ENCODE measurements around the gene EMP2. TPM values are rescaled to one million over a fixed set of nuclear protein-coding genes. Genes with fewer than 3 reads are reported as not detected.

EMP2 gene
- polyA plus RNA-seq, 1 donor, result 17.0 TPM

DNA sequence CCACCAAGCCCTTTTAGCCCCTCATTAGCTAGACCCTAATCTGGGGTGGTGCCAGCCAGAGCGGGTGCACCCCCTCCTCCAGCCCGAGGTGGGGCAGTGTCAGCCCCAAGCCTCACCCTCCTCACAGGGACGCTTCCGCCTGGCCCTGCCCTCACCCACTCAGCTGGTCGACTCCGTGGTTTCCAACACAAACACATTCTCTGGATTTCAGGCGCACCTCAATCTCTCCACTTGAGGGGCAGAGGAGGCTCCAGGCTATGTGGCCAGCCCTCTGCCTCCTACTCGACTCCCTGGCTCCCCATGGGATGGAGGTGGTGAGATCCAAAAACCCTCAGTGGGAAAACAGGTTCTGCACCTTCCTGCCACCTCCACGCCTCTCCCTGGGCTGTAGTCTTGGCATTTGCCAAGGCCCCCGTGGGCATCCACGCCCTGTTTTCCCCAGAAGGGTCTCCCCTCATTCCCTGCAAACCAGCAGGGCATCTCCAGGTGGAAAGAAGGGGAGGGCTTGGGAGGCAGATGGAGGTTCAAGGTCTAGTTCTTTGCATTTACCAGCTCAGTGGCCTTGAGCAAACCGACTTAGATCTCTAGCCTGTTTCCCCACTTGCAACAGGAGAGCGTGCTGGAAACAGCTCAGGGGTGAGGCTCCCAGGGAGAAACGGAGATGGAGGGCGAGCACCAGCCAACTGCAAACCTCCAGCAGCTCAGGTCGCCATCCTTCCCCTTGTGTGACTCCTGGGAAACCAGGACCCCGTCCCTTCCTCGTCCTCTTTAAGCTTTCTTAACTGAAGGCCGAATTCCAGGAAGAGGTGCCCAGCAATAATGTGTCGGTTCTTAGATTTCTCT lies 1.7 kb downstream of the EMP2 start:
- no CpG with 5 or more reads among the region's 20 CpGs for WGBS (ENCODE audit: insufficient coverage, low lambda C conversion rate)
- peak in 1 of 2 donors; percentile 55 for DNase-seq
- peaks cover 2% of the 10 kb centered on the region for H3K27me3 ChIP-seq (ENCODE audit: control insufficient read depth, insufficient read depth, low read length)
- peak overlapping the region; percentile 21 for H3K27ac ChIP-seq (ENCODE audit: low read length)
- H3K4me1 ChIP-seq (ENCODE audit: control insufficient read depth, insufficient read depth, low read length), result peaks cover 14% of the 10 kb centered on the region
- H3K36me3 ChIP-seq (ENCODE audit: control insufficient read depth, insufficient read depth, low read length), result no peaks in the 10 kb centered on the region
- no peaks in the 10 kb centered on the region for H3K9me3 ChIP-seq (ENCODE audit: control insufficient read depth, low read depth, low read length)
- no peak overlapping the region for H3K4me3 ChIP-seq (ENCODE audit: low read length)

DNA sequence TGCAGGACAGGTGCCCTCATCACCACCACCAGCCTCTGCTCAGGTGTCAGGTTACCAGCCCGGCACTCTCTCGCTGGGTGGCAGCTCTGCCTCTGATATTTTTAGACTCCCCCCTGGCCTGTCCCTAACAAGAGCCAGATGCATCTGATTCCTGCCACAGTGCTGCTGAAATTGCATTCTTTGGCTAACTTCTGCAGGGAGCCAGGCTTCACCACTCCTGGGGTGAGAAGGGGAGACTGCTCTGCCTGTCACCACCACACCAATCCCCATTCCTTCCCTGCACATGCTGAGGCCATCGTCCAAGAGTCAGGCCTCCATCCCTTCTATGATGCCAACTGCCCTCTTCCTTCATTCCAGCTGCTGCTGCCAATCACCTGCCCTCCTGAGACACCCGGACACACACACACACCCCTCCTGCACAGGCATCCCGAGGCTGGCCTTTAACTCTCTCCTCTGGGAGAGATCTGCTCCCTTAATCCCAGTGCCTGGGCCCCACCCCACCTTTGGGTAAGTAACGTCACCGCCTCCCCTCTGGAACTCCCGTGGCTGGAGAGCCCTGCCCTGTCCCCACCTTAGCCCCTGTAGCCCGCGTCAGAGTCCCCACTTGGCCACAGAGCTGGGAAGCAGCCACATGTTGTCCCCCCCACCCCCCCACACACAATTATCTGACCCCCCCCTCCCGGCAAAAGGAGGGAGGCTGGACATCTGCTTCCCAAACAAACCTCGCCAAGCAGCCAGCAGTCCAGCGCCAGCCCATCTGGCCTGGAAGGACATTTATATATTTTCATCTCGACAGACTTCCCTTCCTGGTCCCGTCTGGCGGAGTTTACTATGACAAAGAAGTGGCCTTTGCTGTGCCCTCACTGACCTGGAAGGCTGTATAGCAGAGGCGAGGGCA lies 2.8 kb downstream of the EMP2 start:
- peaks cover 14% of the 10 kb centered on the region for H3K4me1 ChIP-seq (ENCODE audit: control insufficient read depth, insufficient read depth, low read length)
- no peak for DNase-seq
- H3K27me3 ChIP-seq (ENCODE audit: control insufficient read depth, insufficient read depth, low read length), result no peaks in the 10 kb centered on the region
- H3K27ac ChIP-seq (ENCODE audit: low read length), result no peak overlapping the region
- no peaks in the 10 kb centered on the region for H3K9me3 ChIP-seq (ENCODE audit: control insufficient read depth, low read depth, low read length)
- no peak overlapping the region for H3K4me3 ChIP-seq (ENCODE audit: low read length)
- WGBS (ENCODE audit: insufficient coverage, low lambda C conversion rate), result no CpG with 5 or more reads among the region's 17 CpGs
- no peaks in the 10 kb centered on the region for H3K36me3 ChIP-seq (ENCODE audit: control insufficient read depth, insufficient read depth, low read length)

DNA sequence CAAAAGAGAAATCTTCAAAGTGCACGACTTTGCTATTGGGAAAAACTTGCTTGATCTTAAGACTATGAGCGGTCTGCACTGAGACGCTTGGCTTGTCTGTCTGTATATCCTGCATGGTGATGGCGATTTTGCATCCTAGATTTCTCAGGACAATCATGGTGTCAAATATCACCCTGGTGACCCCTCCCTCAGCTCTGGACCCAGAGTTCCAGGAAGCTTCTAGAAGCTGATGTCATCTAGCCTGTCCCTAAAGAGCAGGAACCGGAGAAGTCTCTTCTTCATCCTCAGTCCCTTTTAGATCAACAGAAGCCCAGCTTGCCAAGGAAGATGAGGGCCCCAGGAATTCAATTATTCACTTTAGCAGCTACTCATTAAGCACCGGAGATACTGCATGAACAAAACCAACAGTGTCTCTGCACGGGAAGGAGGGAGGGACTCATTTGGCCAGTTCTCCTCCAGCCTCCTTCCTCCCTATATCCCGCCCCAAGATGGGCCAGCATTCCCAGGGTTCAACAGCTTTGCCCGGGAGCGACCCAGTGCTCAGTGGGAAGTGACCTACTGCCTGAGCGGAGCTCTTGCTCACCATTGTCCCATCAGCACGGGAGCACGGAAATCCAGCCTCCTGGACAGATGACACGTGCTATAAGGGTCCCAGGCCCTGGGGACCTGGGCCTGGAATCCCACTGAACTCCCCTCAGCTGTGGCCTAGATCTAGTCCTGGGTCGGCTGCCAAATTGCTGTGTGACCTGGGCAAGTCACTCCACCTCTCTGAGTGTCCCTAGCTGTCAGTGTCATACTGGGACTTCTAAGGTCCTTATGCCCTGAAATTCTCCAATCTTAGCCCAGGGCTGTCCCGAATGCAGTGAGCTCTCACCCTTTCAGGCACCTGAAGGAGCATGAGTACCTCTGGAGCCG lies 3.8 kb downstream of the EMP2 start:
- no peak for DNase-seq
- no peaks in the 10 kb centered on the region for H3K9me3 ChIP-seq (ENCODE audit: control insufficient read depth, low read depth, low read length)
- H3K36me3 ChIP-seq (ENCODE audit: control insufficient read depth, insufficient read depth, low read length), result no peaks in the 10 kb centered on the region
- H3K27me3 ChIP-seq (ENCODE audit: control insufficient read depth, insufficient read depth, low read length), result no peaks in the 10 kb centered on the region
- WGBS (ENCODE audit: insufficient coverage, low lambda C conversion rate), result no CpG with 5 or more reads among the region's 17 CpGs
- no peak overlapping the region for H3K27ac ChIP-seq (ENCODE audit: low read length)
- peaks cover 14% of the 10 kb centered on the region for H3K4me1 ChIP-seq (ENCODE audit: control insufficient read depth, insufficient read depth, low read length)
- no peak overlapping the region for H3K4me3 ChIP-seq (ENCODE audit: low read length)

DNA sequence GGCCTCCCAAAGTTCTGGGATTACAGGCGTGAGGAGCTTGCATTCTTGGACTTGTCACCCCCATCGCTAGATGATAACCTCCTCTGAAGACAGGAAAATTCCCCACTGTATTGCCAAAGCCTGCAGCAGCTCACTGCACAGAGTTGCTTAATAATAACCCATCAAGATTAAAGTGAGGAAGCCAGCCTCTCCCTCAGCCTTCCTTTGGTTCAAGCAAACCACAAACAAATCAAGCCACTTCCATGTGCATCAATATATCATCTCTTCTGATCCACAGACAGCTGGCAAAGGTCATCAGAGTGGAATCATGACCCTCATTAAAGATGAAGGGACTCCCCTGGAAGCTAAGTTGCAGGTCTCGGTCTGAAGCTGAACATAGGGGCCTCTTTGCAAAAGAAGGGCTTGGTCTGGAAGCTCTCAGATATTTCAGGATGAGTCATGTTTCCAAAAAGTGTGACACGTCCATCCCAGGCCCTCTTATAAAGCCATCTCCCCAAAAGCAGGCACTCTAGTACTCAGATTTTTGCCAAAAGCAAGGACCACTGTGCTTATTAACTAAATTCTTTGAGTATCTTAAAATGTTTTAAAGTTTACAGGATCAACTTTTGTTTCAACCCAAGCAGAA lies 4.8 kb downstream of the EMP2 start:
- Histone ChIP-seq H3K4me3 (ENCODE audit: low read length) (no peak overlapping the region), H3K27ac (ENCODE audit: low read length) (no peak overlapping the region), H3K36me3 (ENCODE audit: control insufficient read depth, insufficient read depth, low read length) (no peaks in the 10 kb centered on the region), H3K4me1 (ENCODE audit: control insufficient read depth, insufficient read depth, low read length) (peaks cover 14% of the 10 kb centered on the region), H3K9me3 (ENCODE audit: control insufficient read depth, low read depth, low read length) (no peaks in the 10 kb centered on the region), H3K27me3 (ENCODE audit: control insufficient read depth, insufficient read depth, low read length) (no peaks in the 10 kb centered on the region)
- DNase-seq, result no peak
- WGBS (ENCODE audit: insufficient coverage, low lambda C conversion rate), result no CpG with 5 or more reads among the region's 4 CpGs

DNA sequence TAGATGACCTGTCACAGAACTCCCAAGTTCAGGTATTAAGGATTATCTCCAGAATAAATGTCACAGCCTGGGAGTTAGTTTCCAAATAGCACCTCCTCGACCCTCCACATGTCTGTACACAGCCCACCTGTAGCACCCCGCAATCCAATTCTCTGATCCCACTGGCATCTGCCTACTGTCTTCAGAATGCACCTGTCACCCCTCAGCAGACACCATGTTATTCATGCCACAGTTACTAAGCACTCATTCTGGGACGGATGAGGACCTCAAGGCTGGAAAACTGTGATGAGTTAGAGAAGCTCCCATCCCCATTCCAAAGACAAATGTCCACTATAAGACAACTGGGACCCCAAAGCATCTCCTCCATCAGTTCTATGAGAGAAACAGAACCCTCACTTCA lies 7.8 kb downstream of the EMP2 start:
- Histone ChIP-seq H3K4me1 (ENCODE audit: control insufficient read depth, insufficient read depth, low read length) (peaks cover 3% of the 10 kb centered on the region), H3K9me3 (ENCODE audit: control insufficient read depth, low read depth, low read length) (no peaks in the 10 kb centered on the region), H3K36me3 (ENCODE audit: control insufficient read depth, insufficient read depth, low read length) (no peaks in the 10 kb centered on the region), H3K27ac (ENCODE audit: low read length) (no peak overlapping the region), H3K27me3 (ENCODE audit: control insufficient read depth, insufficient read depth, low read length) (no peaks in the 10 kb centered on the region), H3K4me3 (ENCODE audit: low read length) (no peak overlapping the region)
- DNase-seq, result no peak
- WGBS (ENCODE audit: insufficient coverage, low lambda C conversion rate), result no CpG with 5 or more reads among the region's 3 CpGs

DNA sequence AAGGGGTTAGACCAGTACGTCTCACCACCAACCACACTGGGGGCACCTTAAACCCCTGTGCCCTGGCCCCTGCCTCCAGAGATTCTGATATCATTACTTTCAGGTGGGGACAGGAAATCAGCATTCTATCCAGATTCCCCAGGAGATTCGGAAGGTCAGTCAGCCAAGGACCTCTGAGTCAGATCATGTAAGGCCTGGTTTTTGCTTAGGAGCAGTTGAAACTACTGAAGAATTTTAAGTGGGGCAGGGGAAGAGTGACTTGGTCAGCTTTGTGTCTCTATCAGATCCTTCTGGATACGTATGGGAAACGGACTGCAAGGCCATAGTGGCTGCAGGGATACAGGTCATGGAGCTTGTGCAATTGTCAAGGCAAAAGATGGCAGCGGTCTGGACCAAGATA lies 9.0 kb downstream of the EMP2 start:
- H3K4me1 ChIP-seq (ENCODE audit: control insufficient read depth, insufficient read depth, low read length), result no peaks in the 10 kb centered on the region
- H3K27me3 ChIP-seq (ENCODE audit: control insufficient read depth, insufficient read depth, low read length), result no peaks in the 10 kb centered on the region
- no peak for DNase-seq
- H3K36me3 ChIP-seq (ENCODE audit: control insufficient read depth, insufficient read depth, low read length), result no peaks in the 10 kb centered on the region
- 50% methylated on average over 2 of the region's 5 CpGs for WGBS (ENCODE audit: insufficient coverage, low lambda C conversion rate)
- no peaks in the 10 kb centered on the region for H3K9me3 ChIP-seq (ENCODE audit: control insufficient read depth, low read depth, low read length)
- H3K4me3 ChIP-seq (ENCODE audit: low read length), result no peak overlapping the region
- H3K27ac ChIP-seq (ENCODE audit: low read length), result no peak overlapping the region

DNA sequence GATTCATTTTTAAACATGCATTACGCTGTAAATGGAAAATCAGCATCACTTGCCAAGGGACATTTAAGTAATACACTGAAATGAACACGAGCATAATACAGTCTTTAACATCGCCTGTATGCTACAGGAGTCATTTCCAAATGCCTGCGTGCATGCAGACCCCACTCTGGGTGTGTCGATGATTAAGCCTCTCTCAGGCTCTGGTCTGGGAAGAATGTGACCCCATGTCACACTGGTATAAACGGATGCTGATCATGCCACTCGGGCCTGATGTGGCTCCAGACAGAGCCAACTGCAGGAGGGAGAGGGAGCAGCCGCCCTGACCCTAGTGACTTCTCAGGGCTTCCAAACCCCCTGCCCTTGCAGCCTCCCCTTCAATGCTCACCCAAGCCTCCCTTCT lies 10.8 kb downstream of the EMP2 start:
- Histone ChIP-seq H3K9me3 (ENCODE audit: control insufficient read depth, low read depth, low read length) (no peaks in the 10 kb centered on the region), H3K36me3 (ENCODE audit: control insufficient read depth, insufficient read depth, low read length) (no peaks in the 10 kb centered on the region)

DNA sequence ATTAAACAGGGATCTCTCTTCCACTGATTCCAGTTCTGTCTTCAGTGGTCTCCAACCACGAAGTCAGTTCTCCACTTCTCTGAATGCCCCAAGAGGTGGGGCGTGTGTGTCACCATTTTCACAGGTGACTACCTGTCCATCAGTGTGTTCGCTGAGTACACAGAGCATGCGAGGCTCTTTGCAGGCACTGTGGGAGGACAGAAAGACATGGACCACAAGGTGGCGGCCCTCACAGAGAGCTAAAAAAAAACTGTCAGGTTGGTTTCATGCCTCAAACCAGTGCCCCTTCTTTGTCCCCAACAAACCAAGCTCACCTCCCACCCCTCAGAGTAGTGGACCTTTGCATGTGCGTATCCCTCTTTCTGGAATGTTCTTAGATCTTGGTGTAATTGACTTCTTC lies 13.8 kb downstream of the EMP2 start:
- no peaks in the 10 kb centered on the region for H3K36me3 ChIP-seq (ENCODE audit: control insufficient read depth, insufficient read depth, low read length)
- WGBS (ENCODE audit: insufficient coverage, low lambda C conversion rate), result 100% methylated on average over 1 of the region's 6 CpGs
- H3K9me3 ChIP-seq (ENCODE audit: control insufficient read depth, low read depth, low read length), result peaks cover 7% of the 10 kb centered on the region
- no peaks in the 10 kb centered on the region for H3K4me1 ChIP-seq (ENCODE audit: control insufficient read depth, insufficient read depth, low read length)
- DNase-seq, result no peak
- H3K27me3 ChIP-seq (ENCODE audit: control insufficient read depth, insufficient read depth, low read length), result no peaks in the 10 kb centered on the region
- no peak overlapping the region for H3K4me3 ChIP-seq (ENCODE audit: low read length)
- no peak overlapping the region for H3K27ac ChIP-seq (ENCODE audit: low read length)

More for the DNA sequence above, 10.8 kb downstream of the EMP2 start:
- Histone ChIP-seq H3K4me3 (ENCODE audit: low read length) (no peak overlapping the region), H3K27ac (ENCODE audit: low read length) (no peak overlapping the region), H3K27me3 (ENCODE audit: control insufficient read depth, insufficient read depth, low read length) (no peaks in the 10 kb centered on the region), H3K4me1 (ENCODE audit: control insufficient read depth, insufficient read depth, low read length) (no peaks in the 10 kb centered on the region)
- no peak for DNase-seq
- 60% methylated on average over 1 of the region's 8 CpGs for WGBS (ENCODE audit: insufficient coverage, low lambda C conversion rate)

DNA sequence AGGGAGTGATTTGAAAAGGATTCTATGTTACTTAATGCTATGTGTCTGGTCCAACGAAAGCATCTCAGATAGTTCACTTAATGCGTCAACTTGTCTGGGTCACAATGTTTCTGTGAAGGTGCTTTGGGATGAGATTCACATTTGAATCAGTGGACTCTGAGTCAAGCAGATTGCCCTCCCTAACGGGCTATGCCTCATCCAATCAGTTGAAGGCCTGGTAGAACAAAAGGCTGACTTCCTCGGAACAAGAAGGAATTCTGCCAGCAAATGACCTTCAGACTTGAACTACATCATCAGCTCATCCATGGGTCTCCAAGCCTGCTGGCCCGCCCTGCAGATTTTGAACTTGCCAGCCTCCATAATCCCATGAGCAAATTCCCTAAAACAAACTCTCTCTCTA lies 15.2 kb downstream of the EMP2 start:
- H3K27me3 ChIP-seq (ENCODE audit: control insufficient read depth, insufficient read depth, low read length), result no peaks in the 10 kb centered on the region
- H3K27ac ChIP-seq (ENCODE audit: low read length), result no peak overlapping the region
- no peak overlapping the region for H3K4me3 ChIP-seq (ENCODE audit: low read length)
- no CpG with 5 or more reads among the region's 5 CpGs for WGBS (ENCODE audit: insufficient coverage, low lambda C conversion rate)
- no peaks in the 10 kb centered on the region for H3K36me3 ChIP-seq (ENCODE audit: control insufficient read depth, insufficient read depth, low read length)
- H3K4me1 ChIP-seq (ENCODE audit: control insufficient read depth, insufficient read depth, low read length), result no peaks in the 10 kb centered on the region
- H3K9me3 ChIP-seq (ENCODE audit: control insufficient read depth, low read depth, low read length), result peaks cover 7% of the 10 kb centered on the region
- DNase-seq, result no peak
